Measurements from ENCODE around the gene PDGFRB.

DNA sequence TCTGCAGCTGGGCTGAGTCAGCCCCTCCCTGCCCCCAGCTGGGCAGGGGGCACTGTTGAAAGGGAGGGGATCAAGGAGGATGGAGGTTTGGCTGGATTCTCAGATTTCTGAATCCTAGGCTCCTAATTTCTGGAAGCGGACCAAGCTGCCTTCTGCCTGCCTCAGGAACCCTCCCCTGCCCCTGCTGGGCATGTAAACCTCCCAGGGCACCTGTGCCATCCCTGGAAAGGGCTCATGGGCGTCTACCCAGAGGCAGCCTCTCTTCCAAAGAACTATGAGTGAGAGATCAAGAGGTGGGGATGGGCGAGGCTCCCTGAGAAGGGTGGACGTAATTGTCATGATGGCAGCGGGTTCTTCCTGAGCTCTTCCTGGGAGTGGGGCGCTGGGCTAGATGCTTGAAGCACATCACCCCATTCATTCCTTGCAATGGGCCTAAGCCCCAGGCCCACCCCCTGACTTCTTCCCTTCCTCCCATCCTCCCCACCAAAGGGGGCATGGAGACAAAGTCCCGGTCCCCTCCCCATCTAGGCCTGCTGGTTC lies 90.9 kb downstream of the PDGFRB start:
- TF ChIP-seq EZH2 (IDR thresholded peaks at IDR 0.05) = no peak
- TF ChIP-seq POLR2AphosphoS5 (IDR thresholded peaks at IDR 0.05; ENCODE audit: borderline replicate concordance, low read depth, low read length) = no peak
- no peak for TF ChIP-seq FOXP2 (optimal IDR thresholded peaks at IDR 0.05; ENCODE audit: control extremely low read depth, extremely low read length, insufficient read depth)
